Measurements from ENCODE around the gene NFYB. TPM values are rescaled to one million over a fixed set of nuclear protein-coding genes. Genes with fewer than 3 reads are reported as not detected.

Gene NFYB
- polyA plus RNA-seq, 1 of the 3 experiments (the other 2 are of a cell fraction), result 11.0 TPM

GRCh38 chr12:104147346-104147745 lies 9.3 kb upstream of the NFYB start:
- Histone ChIP-seq H3K9ac (no peak overlapping the region), H3F3A (replicated peaks; ENCODE audit: insufficient read depth) (no peaks in the 10 kb centered on the region), H3K27me3 (ENCODE audit: insufficient read depth) (no peaks in the 10 kb centered on the region), H3K79me2 (ENCODE audit: insufficient read depth) (no peaks in the 10 kb centered on the region), H3K4me1 (ENCODE audit: control insufficient read depth in 1 of 2, insufficient read depth in 2 of 2, low read depth in 1 of 2, low read length in 1 of 2) (peaks cover 0 to under 1% of the 10 kb centered on the region in 2 experiments; a peak in 1 of 4 replicates), H4K20me1 (ENCODE audit: insufficient read depth) (no peaks in the 10 kb centered on the region), H3K4me2 (no peak overlapping the region), H3K27ac (ENCODE audit: low read depth in 2 of 2, low read length in 1 of 2) (no peak overlapping the region), H3K36me3 (replicated peaks in 1 of 2; ENCODE audit: control insufficient read depth in 1 of 2, insufficient read depth in 2 of 2, low read length in 1 of 2) (no peaks in the 10 kb centered on the region), H3K9me2 (no peaks in the 10 kb centered on the region), H3K4me3 (ENCODE audit: low read depth in 2 of 2, low read length in 1 of 2) (no peak overlapping the region), H2AFZ (ENCODE audit: low read depth) (no peak overlapping the region), H3K9me3 (no peaks in the 10 kb centered on the region)
- CTCF ChIA-PET, result no interaction called here
- TF ChIP-seq NFIC (IDR thresholded peaks at IDR 0.05; ENCODE audit: borderline replicate concordance) (no peak), YY1 (IDR thresholded peaks at IDR 0.05; ENCODE audit: low read depth) (no peak), ELF1 (IDR thresholded peaks at IDR 0.05) (no peak), RXRA (IDR thresholded peaks at IDR 0.05; ENCODE audit: borderline replicate concordance, low read depth) (no peak), EP300 (IDR thresholded peaks at IDR 0.05; ENCODE audit: borderline replicate concordance in 1 of 2, low read depth in 1 of 2, low read length in 1 of 2) (no peak), SMC3 (IDR thresholded peaks at IDR 0.05; ENCODE audit: low read depth, low read length) (no peak), MXI1 (IDR thresholded peaks at IDR 0.05; ENCODE audit: low read depth, low read length) (no peak), PBX3 (IDR thresholded peaks at IDR 0.05) (no peak), JUND (IDR thresholded peaks at IDR 0.05) (no peak), FOXJ3 (CRISPR knock-in tag; IDR thresholded peaks at IDR 0.05) (no peak), FOSL2 (IDR thresholded peaks at IDR 0.05; ENCODE audit: borderline replicate concordance, low read depth) (no peak), RFX5 (IDR thresholded peaks at IDR 0.05; ENCODE audit: low read length) (no peak), GABPA (IDR thresholded peaks at IDR 0.05; ENCODE audit: low read depth) (no peak), POLR2AphosphoS5 (IDR thresholded peaks at IDR 0.05; ENCODE audit: low read depth, low read length) (no peak), MAX (IDR thresholded peaks at IDR 0.05; ENCODE audit: low read depth) (no peak), IRF3 (IDR thresholded peaks at IDR 0.05; ENCODE audit: low read depth, low read length) (no peak)
- TF ChIP-seq, protein P1, sequence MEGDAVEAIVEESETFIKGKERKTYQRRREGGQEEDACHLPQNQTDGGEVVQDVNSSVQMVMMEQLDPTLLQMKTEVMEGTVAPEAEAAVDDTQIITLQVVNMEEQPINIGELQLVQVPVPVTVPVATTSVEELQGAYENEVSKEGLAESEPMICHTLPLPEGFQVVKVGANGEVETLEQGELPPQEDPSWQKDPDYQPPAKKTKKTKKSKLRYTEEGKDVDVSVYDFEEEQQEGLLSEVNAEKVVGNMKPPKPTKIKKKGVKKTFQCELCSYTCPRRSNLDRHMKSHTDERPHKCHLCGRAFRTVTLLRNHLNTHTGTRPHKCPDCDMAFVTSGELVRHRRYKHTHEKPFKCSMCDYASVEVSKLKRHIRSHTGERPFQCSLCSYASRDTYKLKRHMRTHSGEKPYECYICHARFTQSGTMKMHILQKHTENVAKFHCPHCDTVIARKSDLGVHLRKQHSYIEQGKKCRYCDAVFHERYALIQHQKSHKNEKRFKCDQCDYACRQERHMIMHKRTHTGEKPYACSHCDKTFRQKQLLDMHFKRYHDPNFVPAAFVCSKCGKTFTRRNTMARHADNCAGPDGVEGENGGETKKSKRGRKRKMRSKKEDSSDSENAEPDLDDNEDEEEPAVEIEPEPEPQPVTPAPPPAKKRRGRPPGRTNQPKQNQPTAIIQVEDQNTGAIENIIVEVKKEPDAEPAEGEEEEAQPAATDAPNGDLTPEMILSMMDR (IDR thresholded peaks at IDR 0.05), result no peak
- TF ChIP-seq, protein P2, sequence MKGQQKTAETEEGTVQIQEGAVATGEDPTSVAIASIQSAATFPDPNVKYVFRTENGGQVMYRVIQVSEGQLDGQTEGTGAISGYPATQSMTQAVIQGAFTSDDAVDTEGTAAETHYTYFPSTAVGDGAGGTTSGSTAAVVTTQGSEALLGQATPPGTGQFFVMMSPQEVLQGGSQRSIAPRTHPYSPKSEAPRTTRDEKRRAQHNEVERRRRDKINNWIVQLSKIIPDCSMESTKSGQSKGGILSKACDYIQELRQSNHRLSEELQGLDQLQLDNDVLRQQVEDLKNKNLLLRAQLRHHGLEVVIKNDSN (IDR thresholded peaks at IDR 0.05; ENCODE audit: borderline replicate concordance, low read depth), result no peak
- TF ChIP-seq, protein P3, sequence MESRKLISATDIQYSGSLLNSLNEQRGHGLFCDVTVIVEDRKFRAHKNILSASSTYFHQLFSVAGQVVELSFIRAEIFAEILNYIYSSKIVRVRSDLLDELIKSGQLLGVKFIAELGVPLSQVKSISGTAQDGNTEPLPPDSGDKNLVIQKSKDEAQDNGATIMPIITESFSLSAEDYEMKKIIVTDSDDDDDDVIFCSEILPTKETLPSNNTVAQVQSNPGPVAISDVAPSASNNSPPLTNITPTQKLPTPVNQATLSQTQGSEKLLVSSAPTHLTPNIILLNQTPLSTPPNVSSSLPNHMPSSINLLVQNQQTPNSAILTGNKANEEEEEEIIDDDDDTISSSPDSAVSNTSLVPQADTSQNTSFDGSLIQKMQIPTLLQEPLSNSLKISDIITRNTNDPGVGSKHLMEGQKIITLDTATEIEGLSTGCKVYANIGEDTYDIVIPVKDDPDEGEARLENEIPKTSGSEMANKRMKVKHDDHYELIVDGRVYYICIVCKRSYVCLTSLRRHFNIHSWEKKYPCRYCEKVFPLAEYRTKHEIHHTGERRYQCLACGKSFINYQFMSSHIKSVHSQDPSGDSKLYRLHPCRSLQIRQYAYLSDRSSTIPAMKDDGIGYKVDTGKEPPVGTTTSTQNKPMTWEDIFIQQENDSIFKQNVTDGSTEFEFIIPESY (IDR thresholded peaks at IDR 0.05; ENCODE audit: borderline replicate concordance, low read depth), result no peak
- DNase-seq, result no peak
- WGBS (ENCODE audit: low lambda C conversion rate), result 81% methylated on average over 10 of the region's 11 CpGs
- POLR2A ChIA-PET, result interaction anchor here (0.6 kb wide), 1 partner anchor 9 kb away, joined by 4 read pairs; no protein-coding TSS in a partner anchor

All from SK-N-SH (cell line).